AG04450 (cell line): ENCODE data around the gene GLIS1. TPM values are rescaled to one million over a fixed set of nuclear protein-coding genes. Genes with fewer than 3 reads are reported as not detected.

Source experiments
- CTCF ChIA-PET: fragments of 300-600, 350-600 bp; formaldehyde crosslinking; extraction: SDS; loops from one replicate; lab custom pipeline; 2022; ENCODE audit warnings: antibody characterized with exemption, inconsistent platforms; lab: Charles Lee
- POLR2A ChIA-PET: fragments of 350-600 bp; formaldehyde crosslinking; extraction: SDS; loops from one replicate; lab custom pipeline; 2021; ENCODE audit warnings: antibody characterized with exemption, inconsistent platforms; lab: Yijun Ruan, JAX
- DNase-seq: peaks from one replicate; pipeline ENCODE4 v3.0.0-alpha.2; 2011; ENCODE audit warnings: low read depth, low spot score
- H3K27ac ChIP-seq: one replicate; pipeline ENCODE4 v1.5.1; 2012; ENCODE audit warnings: low read depth, low read length, control low read depth
- H3K27me3 ChIP-seq: one replicate; pipeline ENCODE4 v1.6.0; 2012; ENCODE audit warnings: low read length; ENCODE audit not compliant: control insufficient read depth, insufficient read depth
- H3K4me3 ChIP-seq: 2 replicates; pipeline ENCODE4 v1.5.1; 2011; ENCODE audit warnings: mild to moderate bottlenecking, low read depth, low read length, control low read depth
- H3K9me3 ChIP-seq: 2 replicates; pipeline ENCODE4 v1.5.1; 2012; ENCODE audit warnings: low read length; ENCODE audit not compliant: control insufficient read depth, insufficient read depth
- polyA plus RNA-seq: library from polyadenylated mRNA; depleted of rRNA; stranded (reverse); fragments of >200 nt; gene quantifications from 2 replicates; pipeline ENCODE4 v1.2.3, GENCODE V29; 2011
- TF ChIP-seq, protein P1 (sequence below): IDR thresholded peaks from 2 replicates; pipeline ENCODE4 v1.5.1; 2011; ENCODE audit warnings: low read depth, low read length, control low read depth, inconsistent platforms

The GLIS1 gene
- polyA plus RNA-seq, 1 experiment: 0.77 TPM

- POLR2A ChIA-PET: no interaction called here
- Histone ChIP-seq H3K9me3 (no peaks in the 10 kb centered on the region), H3K27ac (no peak overlapping the region), H3K4me3 (no peak overlapping the region), H3K27me3 (no peaks in the 10 kb centered on the region)
- TF ChIP-seq, protein P1, sequence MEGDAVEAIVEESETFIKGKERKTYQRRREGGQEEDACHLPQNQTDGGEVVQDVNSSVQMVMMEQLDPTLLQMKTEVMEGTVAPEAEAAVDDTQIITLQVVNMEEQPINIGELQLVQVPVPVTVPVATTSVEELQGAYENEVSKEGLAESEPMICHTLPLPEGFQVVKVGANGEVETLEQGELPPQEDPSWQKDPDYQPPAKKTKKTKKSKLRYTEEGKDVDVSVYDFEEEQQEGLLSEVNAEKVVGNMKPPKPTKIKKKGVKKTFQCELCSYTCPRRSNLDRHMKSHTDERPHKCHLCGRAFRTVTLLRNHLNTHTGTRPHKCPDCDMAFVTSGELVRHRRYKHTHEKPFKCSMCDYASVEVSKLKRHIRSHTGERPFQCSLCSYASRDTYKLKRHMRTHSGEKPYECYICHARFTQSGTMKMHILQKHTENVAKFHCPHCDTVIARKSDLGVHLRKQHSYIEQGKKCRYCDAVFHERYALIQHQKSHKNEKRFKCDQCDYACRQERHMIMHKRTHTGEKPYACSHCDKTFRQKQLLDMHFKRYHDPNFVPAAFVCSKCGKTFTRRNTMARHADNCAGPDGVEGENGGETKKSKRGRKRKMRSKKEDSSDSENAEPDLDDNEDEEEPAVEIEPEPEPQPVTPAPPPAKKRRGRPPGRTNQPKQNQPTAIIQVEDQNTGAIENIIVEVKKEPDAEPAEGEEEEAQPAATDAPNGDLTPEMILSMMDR: no peak
- DNase-seq: no peak
- CTCF ChIA-PET: no interaction called here
These were observed 39.0 kb downstream of the GLIS1 start for GRCh38 chr1:53699981-53700380.

DNA sequence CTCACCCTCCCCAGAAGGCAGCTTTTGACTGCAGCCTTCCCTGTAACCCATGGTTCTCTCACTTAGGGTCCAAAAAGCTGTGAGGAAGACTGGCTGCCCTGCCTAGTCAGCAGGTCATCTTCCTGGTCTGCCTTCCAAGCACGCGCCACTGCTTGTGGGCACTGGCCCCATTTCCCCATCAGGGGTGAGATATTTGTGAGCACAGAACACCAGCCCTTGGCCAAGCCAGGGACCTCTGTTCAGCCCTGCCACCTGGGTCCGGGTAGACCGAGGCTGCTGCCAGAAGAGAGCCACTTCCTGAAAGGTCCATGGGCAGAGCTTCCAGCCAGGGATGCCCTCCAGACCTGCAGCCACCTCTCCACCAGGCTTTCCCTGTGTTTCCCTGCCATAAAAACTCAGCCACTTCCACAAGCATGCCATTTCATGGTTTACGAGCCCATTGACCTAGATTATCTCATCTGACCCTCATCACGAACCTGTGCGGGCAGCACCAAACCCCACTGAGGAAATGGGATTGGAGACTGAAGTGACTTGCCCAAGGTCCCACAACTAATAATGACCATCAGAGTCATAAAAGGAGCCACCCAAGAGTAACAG is 40.5 kb downstream of the GLIS1 start:
- CTCF ChIA-PET: interaction anchor here (0.9 kb wide), 1 partner anchor 13 kb away, joined by 4 read pairs; no protein-coding TSS in a partner anchor
- POLR2A ChIA-PET: no interaction called here
- Histone ChIP-seq H3K27ac (no peak overlapping the region), H3K9me3 (no peaks in the 10 kb centered on the region; the same call in 1 of the 2 replicates), H3K4me3 (no peak overlapping the region), H3K27me3 (no peaks in the 10 kb centered on the region)
- TF ChIP-seq, protein P1: no peak
- no peak for DNase-seq

- DNase-seq: no peak
- ChIA-PET CTCF (interaction anchor here (0.9 to 1.0 kb wide), 2 partner anchors 14 to 58 kb away, joined by 4 to 7 read pairs; no protein-coding TSS in a partner anchor), POLR2A (no interaction called here)
- TF ChIP-seq, protein P1: no peak
- no peaks in the 10 kb centered on the region; the same call in 1 of the 2 replicates for H3K9me3 ChIP-seq
- H3K27me3 ChIP-seq: no peaks in the 10 kb centered on the region
- no peak overlapping the region for H3K27ac ChIP-seq
- no peak overlapping the region for H3K4me3 ChIP-seq
These were observed 41.1 kb downstream of the GLIS1 start for GRCh38 chr1:53697721-53698383.

GRCh38 chr1:53696990-53697389 is 42.0 kb downstream of the GLIS1 start:
- CTCF ChIA-PET: interaction anchor here (1.0 kb wide), 1 partner anchor 59 kb away, joined by 7 read pairs; no protein-coding TSS in a partner anchor
- no peak for DNase-seq
- Histone ChIP-seq H3K27ac (no peak overlapping the region), H3K4me3 (no peak overlapping the region), H3K9me3 (no peaks in the 10 kb centered on the region; the same call in 1 of the 2 replicates), H3K27me3 (no peaks in the 10 kb centered on the region)
- POLR2A ChIA-PET: no interaction called here
- TF ChIP-seq, protein P1: no peak

GRCh38 chr1:53696571-53696970 is 42.4 kb downstream of the GLIS1 start:
- ChIA-PET CTCF (no interaction called here), POLR2A (no interaction called here)
- no peak for DNase-seq
- no peak overlapping the region for H3K4me3 ChIP-seq
- H3K9me3 ChIP-seq: no peaks in the 10 kb centered on the region; the same call in 1 of the 2 replicates
- no peak overlapping the region for H3K27ac ChIP-seq
- no peaks in the 10 kb centered on the region for H3K27me3 ChIP-seq
- TF ChIP-seq, protein P1: no peak
